ENCODE measurements around the gene PLCE1.

Gene PLCE1

GRCh38 chr10:93995182-93995581, 1.5 kb downstream of the PLCE1 start:
- no peak for DNase-seq

- no peak for DNase-seq
Observed at GRCh38 chr10:93995598-93996271, 2.0 kb downstream of the PLCE1 start.

GRCh38 chr10:93996551-93996950, 2.8 kb downstream of the PLCE1 start:
- DNase-seq, result no peak

- no peak for DNase-seq
Observed at GRCh38 chr10:93997546-93997945, 3.8 kb downstream of the PLCE1 start.

GRCh38 chr10:93999401-93999851, 5.7 kb downstream of the PLCE1 start:
- DNase-seq, result no peak

GRCh38 chr10:94000638-94001415, 7.1 kb downstream of the PLCE1 start:
- no peak for DNase-seq

GRCh38 chr10:94001416-94001810, 7.7 kb downstream of the PLCE1 start:
- no peak for DNase-seq

GRCh38 chr10:94002156-94002555, 8.4 kb downstream of the PLCE1 start:
- DNase-seq, result no peak

- no peak for DNase-seq
Observed at GRCh38 chr10:94003488-94003887, 9.8 kb downstream of the PLCE1 start.

GRCh38 chr10:94005050-94005449, 11.3 kb downstream of the PLCE1 start:
- no peak for DNase-seq

GRCh38 chr10:94006591-94007550, 13.1 kb downstream of the PLCE1 start:
- DNase-seq, result no peak

GRCh38 chr10:94008526-94008925, 14.8 kb downstream of the PLCE1 start:
- no peak for DNase-seq

GRCh38 chr10:94010116-94010515, 16.4 kb downstream of the PLCE1 start:
- DNase-seq, result no peak

GRCh38 chr10:94010886-94011285, 17.2 kb downstream of the PLCE1 start:
- no peak for DNase-seq

- DNase-seq, result no peak
Observed at GRCh38 chr10:94011296-94011695, 17.6 kb downstream of the PLCE1 start.

GRCh38 chr10:94012834-94013233, 19.1 kb downstream of the PLCE1 start:
- no peak for DNase-seq

- DNase-seq, result no peak
Observed at GRCh38 chr10:94013331-94013760, 19.6 kb downstream of the PLCE1 start.

GRCh38 chr10:94014304-94014703, 20.6 kb downstream of the PLCE1 start:
- no peak for DNase-seq

GRCh38 chr10:94016727-94017714, 23.3 kb downstream of the PLCE1 start:
- no peak for DNase-seq

- no peak for DNase-seq
Observed at GRCh38 chr10:94018107-94018506, 24.4 kb downstream of the PLCE1 start.

GRCh38 chr10:94023906-94024305, 30.2 kb downstream of the PLCE1 start:
- no peak for DNase-seq

- DNase-seq, result no peak
Observed at GRCh38 chr10:94024407-94024806, 30.7 kb downstream of the PLCE1 start.

Measured in CD4-positive, alpha-beta T cell treated with Interleukin-4 for 4 hours (primary cell).